Stimulated activated CD8-positive, alpha-beta memory T cell treated with anti-CD3 and anti-CD28 coated beads, Interleukin-7, amount 100 ng/mL, for 1 hour (primary cell): ENCODE results near the gene DSG4.

Experiments used
- DNase-seq, 2 donors: peaks; one replicate each; pipeline ENCODE4 v3.0.0-alpha.2; 2020; ENCODE audit warnings: low read depth in 2 of 2

Gene DSG4

DNA sequence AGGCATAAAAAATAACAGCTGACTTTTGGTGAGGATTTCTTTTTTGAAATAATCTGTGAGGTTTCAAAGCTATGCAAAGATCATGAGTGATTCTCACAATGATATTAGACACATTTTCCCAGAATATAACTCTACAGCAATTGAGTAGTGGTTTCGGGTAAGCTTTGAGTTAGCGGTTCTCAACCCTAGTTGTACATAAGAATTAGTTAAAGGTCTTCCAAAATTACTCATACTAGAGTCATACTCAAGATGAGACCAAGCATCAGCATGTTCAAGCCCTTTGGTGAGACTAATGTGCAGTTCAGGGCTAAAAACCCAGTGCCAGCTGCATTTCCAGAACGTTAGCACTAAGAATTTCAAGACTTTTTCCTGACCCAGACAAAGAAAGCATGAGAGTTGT is 31.1 kb downstream of the DSG4 start:
- no peak for DNase-seq

DNA sequence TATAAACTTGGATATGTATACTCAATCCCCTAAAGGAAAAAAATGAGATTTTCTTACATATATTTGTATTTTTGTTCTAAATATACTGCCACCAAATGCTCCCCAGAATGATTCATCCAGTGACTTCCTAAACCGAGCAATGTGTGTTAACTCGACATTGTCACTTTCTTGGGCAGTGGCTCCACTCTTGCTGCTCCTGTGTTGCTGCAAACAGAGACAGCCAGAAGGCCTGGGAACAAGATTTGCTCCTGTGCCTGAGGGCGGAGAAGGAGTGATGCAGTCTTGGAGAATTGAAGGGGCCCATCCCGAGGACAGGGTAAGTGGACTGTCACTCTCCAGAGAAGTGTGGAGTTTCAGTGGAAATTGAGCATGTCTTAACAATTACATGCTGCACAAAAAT is 32.7 kb downstream of the DSG4 start:
- no peak for DNase-seq

- DNase-seq, result no peak
These were observed 34.3 kb downstream of the DSG4 start for GRCh38 chr18:31410716-31411483.

DNA sequence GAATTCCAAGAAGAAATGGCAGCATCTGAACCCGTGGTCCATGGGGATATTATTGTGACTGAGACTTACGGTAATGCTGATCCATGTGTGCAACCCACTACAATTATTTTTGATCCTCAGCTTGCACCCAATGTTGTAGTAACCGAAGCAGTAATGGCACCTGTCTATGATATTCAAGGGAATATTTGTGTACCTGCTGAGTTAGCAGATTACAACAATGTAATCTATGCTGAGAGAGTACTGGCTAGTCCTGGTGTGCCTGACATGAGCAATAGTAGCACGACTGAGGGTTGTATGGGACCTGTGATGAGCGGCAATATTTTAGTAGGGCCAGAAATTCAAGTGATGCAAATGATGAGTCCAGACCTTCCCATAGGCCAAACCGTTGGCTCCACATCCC is 36.6 kb downstream of the DSG4 start:
- DNase-seq, result no peak

DNA sequence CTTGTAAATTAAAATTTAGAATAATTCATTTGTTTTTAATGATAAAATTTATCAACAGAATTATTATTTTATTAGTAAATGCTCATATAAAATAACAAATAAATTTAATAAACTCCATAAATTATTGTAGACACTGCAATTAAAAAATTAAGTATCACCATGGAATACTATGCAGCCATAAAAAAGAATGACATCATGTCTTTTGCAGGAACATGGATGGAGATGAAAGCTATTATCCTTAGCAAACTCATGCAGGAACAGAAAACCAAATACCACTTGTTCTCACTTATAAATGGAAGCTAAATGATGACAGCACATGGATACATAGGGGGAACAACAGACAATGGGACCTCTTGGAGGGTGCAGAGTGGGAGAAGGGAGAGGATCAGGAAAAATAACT is 41.3 kb downstream of the DSG4 start:
- no peak for DNase-seq

- no peak for DNase-seq
These were observed 42.9 kb downstream of the DSG4 start for GRCh38 chr18:31419457-31419932.

DNA sequence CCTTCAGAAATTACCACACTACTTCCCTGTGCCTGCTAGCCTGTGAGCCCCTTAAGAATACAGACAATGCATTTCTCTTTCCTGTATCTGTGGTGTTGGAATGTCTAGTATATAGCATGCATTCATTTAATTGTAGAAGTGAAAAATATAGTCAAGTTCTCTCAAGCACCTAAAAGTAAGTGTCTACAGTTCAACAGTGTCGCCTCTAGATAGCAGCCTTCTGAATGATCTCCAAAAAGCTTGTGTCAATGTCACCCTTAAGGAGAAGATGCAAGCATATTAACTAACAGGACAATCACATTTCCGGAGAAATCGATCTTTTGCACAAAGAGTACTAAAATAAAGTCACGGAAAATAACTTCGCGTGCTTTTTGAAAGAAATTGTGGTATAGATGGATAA is 43.5 kb downstream of the DSG4 start:
- no peak for DNase-seq

DNA sequence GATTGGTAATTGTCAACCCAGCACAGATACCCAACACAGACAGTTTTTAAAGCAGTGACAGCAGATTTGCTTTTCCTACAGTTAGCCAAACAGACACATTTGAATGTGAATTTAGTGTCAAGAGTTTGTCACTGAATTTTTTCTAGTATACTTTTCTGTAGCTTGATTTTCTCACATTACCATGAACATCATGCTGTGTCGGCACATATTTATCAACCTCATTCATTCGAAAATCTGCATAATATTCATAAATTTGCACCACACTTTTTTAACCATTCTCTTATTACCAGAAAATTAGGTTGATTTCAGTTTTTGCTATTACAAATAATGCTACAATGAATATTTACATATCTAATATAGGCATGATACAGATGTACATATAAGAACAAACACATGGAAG is 43.9 kb downstream of the DSG4 start:
- no peak for DNase-seq

DNA sequence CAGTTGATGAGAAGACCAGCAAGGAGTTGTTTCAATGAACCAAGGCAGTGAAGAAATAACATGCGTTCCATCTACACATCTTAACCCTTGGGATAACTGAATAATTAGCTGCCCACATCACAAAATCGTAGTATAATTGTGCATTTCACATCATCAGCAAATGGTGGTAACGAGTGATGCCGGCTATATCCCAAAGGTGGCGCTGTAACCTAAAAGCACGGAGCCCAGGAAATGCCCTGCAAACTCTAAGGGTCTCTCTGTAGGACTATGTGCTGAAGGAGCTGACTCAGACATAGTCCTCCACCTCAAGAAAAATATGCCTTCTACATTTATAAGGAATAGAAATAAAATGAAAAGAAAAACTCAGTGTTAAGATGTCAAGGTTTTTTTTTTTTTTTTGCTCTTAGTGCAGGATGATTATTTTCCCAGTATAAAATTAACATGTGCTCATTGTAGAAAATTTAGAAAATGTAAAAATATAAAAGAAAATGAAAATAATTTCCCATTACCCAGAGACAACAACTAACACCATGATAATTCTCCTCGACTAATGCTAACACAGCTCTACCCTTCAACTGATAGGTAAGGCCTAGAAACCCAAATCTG is 47.9 kb downstream of the DSG4 start:
- DNase-seq, result no peak

DNA sequence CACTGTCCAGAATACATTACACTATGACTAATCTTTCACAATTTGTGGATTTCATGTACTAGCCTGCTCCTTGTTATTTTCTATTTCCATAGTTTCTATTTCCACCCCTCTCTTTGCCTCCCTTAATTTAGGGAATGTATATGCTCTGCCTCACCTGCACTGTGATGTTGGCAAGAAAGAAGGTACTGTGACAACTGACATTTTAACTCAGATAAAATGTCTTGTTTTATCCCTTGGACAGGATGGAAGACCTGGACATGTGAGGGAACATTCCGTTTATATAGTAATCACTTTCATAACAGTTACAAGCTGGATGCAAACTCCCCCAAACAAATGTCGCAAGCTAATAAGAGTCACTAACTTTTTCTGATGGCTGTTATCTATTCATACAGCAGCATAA is 49.4 kb downstream of the DSG4 start:
- DNase-seq, result no peak

GRCh38 chr18:31426871-31427406 is 50.4 kb downstream of the DSG4 start:
- no peak for DNase-seq

- no peak for DNase-seq
These were observed 51.6 kb downstream of the DSG4 start for GRCh38 chr18:31428211-31428610.

GRCh38 chr18:31429623-31430022 is 53.0 kb downstream of the DSG4 start:
- DNase-seq, result no peak

- DNase-seq, result no peak
These were observed 53.5 kb downstream of the DSG4 start for GRCh38 chr18:31430072-31430471.

DNA sequence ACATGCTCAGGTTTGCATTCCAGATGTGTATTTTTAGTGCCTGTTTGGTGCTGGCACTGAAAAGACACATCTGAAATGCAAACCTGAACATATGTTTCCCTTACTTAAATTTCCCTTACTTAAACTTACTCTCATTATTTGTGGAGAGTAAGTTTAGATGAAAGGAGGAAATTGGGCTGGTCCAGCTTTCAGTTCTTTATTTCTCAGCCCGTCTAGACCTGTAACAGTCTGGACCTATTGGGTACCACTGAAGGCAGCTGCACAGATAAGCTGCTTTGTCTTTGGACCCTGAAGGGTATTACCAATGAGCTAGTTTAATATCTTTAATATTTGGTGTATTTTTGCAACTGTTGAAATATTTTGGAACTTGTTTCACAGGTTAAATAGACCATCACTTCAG is 54.0 kb downstream of the DSG4 start:
- DNase-seq, result no peak

- no peak for DNase-seq
These were observed 55.7 kb downstream of the DSG4 start for GRCh38 chr18:31432316-31432715.

DNA sequence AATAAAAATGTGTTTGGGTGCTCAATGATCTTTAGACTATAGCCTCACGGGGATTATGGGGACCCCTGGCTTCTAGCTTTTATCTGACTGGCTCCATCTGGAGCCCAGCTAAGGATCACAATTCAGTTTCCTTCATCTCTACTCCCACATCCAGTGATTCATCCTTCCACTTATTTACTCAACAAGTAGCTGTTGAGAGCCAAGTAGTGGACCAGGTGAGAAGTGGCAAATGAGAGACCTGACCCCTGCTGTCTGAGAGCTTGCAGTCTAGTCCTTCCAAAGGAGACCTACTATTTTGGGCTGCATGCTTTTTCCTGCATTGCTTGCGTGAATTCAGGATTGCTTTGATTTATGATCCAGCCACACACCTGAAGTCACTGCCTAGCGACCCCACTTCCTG is 60.2 kb downstream of the DSG4 start:
- no peak for DNase-seq

DNA sequence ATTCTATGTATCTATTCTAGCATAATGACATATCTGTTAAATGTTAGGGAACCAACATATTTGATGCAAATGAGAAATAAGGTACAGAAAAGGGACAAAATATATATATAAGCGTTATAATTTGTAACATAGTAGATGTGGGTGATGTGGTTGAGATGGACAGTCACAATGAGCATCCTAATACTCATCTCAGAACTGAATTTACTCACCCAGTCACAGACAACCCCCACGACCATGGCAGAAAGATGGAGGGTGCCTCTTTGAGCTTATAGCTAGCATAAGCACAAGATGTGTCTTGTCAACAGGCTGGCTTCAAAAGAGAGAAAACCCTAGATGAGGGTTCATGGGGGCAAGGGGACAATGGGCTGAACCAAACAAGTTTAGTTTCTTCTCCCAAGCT is 61.8 kb downstream of the DSG4 start:
- DNase-seq, result no peak

DNA sequence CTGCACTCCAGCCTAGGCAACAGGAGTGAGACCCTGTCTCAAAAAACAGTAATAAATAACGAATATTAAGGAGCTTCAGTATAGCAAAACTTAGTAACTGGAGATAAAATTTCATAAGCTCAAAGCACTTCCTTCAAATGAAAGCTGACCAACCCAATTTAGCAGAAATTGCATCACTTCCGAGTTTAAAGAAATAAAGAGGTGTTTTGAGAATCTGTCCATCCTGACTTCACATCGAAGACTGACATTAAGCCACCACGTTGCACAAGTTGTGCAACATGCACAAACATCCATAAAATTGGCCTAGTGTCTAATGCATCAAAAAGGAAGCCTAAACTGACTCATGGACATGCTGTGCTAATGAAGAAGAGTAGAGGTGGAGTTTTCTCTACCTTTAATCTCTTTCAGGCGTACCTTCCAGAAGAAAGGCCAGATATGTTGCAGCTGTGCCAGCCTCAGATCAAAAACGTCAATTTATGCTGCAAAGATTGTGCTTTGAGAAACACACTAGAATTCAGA is 63.3 kb downstream of the DSG4 start:
- DNase-seq, result no peak

- no peak for DNase-seq
These were observed 64.2 kb downstream of the DSG4 start for GRCh38 chr18:31440787-31441186.

- DNase-seq, result no peak
These were observed 64.9 kb downstream of the DSG4 start for GRCh38 chr18:31441493-31441892.

DNA sequence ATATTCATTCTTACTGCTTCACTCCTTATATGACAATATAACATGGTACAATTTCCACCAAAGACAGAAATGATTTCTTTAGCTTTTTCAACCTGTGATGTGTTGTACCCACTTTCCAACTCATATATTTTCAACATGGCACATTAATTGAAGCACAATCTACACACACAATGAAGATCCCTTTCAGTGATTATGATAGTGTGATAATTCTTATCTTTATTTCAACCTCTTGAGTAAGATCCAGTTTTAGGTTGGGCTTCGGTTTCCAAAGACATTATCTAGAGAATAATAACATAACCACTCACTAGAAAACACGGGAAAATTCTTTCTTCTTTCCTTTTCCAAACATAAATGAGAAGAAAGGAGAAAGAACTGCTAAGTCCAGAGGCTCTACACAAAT is 67.6 kb downstream of the DSG4 start:
- DNase-seq, result no peak

DNA sequence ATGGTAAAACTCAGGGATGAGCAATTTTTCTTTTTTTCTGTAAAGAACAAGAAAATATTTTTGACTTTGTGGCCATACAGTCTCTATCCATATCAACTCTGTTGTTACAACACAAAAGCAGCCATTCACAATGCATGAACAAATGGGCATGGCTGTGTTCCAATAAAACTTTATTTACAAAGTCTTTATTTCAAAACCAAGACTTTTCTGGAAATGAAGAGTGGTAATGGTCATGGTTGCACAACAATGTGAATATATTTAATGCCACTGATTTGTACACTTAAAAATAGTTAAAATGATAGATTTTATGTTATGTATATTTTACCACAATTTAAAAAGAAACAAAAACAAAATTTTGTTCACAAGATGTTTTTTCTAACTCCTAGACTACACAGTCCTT is 69.3 kb downstream of the DSG4 start:
- DNase-seq, result no peak
